Stimulated activated CD8-positive, alpha-beta memory T cell treated with anti-CD3 and anti-CD28 coated beads, Interleukin-2, amount 100 ng/mL, for 48 hours (primary cell): ENCODE results near the gene SMC1B.
"Not testable (repeated sequence)": the region's sequence is repeated elsewhere in the genome, so short reads cannot be mapped to it uniquely, and the experiment has no call there.

Experiments
- DNase-seq, 2 donors: peaks; one replicate each; pipeline ENCODE4 v3.0.0-alpha.2; 2020; ENCODE audit warnings: low read depth in 2 of 2

The SMC1B gene

GRCh38 chr22:45444168-45444567 is 30.8 kb upstream of the SMC1B start:
- DNase-seq, result no peak

GRCh38 chr22:45442116-45442515 is 28.7 kb upstream of the SMC1B start:
- no peak for DNase-seq

GRCh38 chr22:45441138-45441537 is 27.7 kb upstream of the SMC1B start:
- DNase-seq, result peak in 1 of 2 donors; percentile 4

- DNase-seq, result not testable (repeated sequence)
Measured at GRCh38 chr22:45440688-45441087, 27.3 kb upstream of the SMC1B start.

- DNase-seq, result no peak
Measured at GRCh38 chr22:45438336-45438735, 24.9 kb upstream of the SMC1B start.

- not testable (repeated sequence) for DNase-seq
Measured at GRCh38 chr22:45436871-45437517, 23.6 kb upstream of the SMC1B start.

GRCh38 chr22:45435544-45436139 is 22.2 kb upstream of the SMC1B start:
- peak; percentile 65 to 66 for DNase-seq

- DNase-seq, result no peak
Measured at GRCh38 chr22:45434981-45435380, 21.6 kb upstream of the SMC1B start.

GRCh38 chr22:45430871-45431270 is 17.5 kb upstream of the SMC1B start:
- no peak for DNase-seq

- no peak for DNase-seq
Measured at GRCh38 chr22:45429981-45430775, 16.8 kb upstream of the SMC1B start.

- DNase-seq, result no peak
Measured at GRCh38 chr22:45429424-45429823, 16.0 kb upstream of the SMC1B start.

GRCh38 chr22:45428391-45429385 is 15.3 kb upstream of the SMC1B start:
- no peak for DNase-seq

GRCh38 chr22:45427114-45427513 is 13.7 kb upstream of the SMC1B start:
- no peak for DNase-seq

GRCh38 chr22:45426387-45426786 is 13.0 kb upstream of the SMC1B start:
- DNase-seq, result no peak

GRCh38 chr22:45425531-45426265 is 12.3 kb upstream of the SMC1B start:
- no peak for DNase-seq

- DNase-seq, result no peak
Measured at GRCh38 chr22:45425101-45425500, 11.7 kb upstream of the SMC1B start.

GRCh38 chr22:45424241-45424731 is 10.9 kb upstream of the SMC1B start:
- DNase-seq, result no peak

GRCh38 chr22:45423524-45423923 is 10.1 kb upstream of the SMC1B start:
- no peak for DNase-seq

GRCh38 chr22:45422237-45422983 is 9.0 kb upstream of the SMC1B start:
- no peak for DNase-seq
